Measurements from ENCODE around the gene CHGA. TPM values are rescaled to one million over a fixed set of nuclear protein-coding genes. Genes with fewer than 3 reads are reported as not detected.
A peak's percentile ranks its signal among the peaks of the same experiment; 100 is the strongest.

Gene CHGA
- total RNA-seq, 1 donor from 2014 or later: not detected

DNA sequence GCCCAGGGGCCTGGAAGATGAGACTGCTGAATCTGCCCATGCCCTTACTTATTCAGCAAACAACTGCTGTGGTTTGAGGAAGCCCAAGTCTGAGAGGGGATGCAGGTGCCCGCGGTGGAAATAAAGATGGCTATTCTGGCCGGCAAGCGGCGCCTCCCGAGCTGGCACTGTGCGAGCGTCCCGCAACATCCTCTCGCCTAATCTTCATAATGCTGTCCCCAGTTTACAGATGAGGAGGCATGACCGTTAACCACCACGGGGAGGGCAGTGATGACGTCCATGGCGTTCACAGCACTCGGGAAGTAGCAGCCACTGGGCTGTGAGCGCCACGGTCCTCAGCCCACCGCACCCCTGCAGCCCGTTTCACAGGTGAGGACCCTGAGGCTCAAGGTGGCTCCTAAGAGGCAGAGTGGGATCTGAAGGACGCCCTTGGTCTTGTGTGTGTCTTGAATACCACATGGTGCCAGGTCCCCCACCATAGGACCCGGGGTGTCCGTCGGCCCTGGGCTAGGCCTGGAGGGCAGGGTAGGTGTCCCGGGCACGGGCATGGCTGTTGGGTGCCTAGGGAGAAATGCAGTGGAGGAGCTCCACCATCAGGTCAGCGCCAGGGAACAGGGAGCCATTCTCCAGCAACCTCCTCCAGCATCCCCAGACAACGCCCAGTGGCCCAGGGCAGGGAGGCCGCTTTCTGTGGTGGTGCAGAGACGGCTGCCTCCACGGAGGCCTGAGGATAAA, 20.2 kb downstream of the CHGA start:
- DNase-seq (ENCODE audit: low read depth): no peak

DNA sequence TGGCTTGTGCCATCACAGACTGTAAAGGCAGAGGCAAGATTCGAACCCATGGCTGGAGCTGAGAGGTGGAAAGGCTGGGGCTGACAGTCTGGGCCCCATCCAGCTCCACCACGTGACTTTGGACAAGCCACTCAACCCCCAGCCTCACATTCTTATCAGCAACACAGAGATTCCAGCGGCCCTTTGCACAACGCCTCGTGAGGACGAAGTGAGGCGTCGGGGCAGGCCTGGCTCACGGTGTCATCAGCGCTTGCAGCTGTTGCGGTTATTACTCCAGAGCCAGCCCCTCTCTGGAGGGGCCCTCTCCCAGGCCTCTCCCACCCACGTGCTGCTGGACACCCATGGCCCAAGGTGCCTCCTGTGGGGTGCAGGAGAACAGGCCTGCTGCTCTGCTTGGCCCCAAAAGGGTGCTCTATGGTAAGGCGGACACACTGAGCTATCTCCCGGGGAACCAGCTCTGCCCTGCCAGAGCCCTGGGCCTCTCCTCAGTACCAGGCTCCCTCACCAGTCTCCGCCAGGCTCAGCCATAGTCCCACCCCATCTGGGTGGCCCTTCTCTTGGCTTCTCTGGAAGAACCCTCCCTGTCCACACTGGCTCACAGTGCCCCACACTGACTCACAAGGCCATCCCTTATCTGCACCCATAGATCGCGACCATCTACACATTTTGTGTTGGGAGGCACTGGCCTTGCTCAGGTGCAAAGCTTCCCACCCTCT, 21.1 kb downstream of the CHGA start:
- no peak for DNase-seq (ENCODE audit: low read depth)

DNA sequence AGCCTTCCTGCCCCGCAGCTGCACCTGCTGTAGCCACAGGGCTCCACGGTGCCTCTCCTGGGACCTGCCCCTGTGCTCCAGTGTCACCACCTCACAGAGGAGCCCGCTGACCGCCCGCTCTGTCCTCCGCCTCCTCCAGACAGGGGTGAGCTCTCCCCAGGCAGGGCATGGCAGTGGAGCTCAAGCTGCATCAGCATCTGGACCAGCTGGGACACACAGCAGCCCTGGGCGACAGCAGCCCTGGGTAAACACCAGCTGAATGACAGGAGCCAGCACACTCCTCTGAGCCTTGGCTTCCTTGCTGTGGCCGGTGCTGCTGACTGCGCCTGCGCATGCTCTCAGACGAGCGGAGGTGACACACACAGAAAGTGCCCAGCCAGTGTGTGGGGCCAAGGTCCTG, 22.0 kb downstream of the CHGA start:
- no peak for DNase-seq (ENCODE audit: low read depth)

- no peak for DNase-seq (ENCODE audit: low read depth)
Observed at GRCh38 chr14:92945544-92945943, 22.6 kb downstream of the CHGA start.

GRCh38 chr14:92945959-92946846, 23.3 kb downstream of the CHGA start:
- peak; percentile 93 for DNase-seq (ENCODE audit: low read depth)

- no peak for DNase-seq (ENCODE audit: low read depth)
Observed at GRCh38 chr14:92946847-92947545, 24.0 kb downstream of the CHGA start.

DNA sequence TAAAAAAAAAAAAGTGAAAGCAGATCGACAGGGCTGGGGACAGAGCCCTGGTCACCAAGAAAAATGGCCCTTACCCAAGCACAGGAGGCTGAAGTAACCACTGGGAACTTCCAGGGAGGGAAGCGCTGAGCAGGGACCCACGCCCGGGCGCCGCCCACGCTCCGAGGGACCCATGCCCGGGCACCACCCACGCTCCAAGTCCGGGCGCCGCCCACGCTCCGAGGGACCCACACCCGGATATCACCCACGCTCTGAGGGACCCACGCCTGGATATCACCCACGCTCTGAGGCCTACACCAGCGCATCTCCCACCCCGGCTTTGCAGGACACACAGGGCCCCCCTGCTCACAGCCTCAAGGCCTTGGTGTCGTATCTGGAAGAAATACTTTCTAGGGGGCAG, 25.7 kb downstream of the CHGA start:
- no peak for DNase-seq (ENCODE audit: low read depth)

DNA sequence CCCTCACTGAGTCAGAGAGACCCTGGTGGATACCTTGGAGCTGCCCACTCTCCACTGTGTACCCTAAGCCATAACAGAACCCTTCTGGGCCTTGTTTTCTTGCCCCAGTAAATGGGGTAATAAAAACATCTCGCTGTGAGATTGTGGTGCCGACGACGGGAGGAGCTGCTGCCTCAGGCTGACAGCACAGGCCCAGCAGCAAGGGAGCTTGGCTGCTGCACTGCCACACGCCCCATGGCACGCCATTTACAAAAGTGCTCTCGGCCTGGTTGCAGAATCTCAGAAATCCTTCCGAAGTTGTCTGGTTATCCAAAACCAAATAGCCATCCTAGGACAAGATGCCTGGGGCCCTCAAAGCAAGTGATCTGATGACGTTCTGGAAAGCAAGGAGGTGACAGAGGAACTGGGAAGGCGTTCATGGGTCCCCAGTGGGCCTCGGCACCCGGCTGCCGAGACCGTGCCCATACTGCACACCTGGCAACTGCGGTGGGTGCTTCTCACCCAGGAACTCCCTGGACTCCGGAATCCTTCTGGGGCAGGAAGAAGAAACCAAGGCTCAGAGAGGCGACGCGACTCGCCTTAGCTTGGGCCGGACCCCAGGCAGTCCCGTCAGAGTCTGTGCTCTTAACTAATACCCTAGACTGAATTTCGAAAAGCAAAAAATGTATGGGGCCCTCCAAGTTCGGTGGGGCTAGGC, 26.7 kb downstream of the CHGA start:
- DNase-seq (ENCODE audit: low read depth): no peak

DNA sequence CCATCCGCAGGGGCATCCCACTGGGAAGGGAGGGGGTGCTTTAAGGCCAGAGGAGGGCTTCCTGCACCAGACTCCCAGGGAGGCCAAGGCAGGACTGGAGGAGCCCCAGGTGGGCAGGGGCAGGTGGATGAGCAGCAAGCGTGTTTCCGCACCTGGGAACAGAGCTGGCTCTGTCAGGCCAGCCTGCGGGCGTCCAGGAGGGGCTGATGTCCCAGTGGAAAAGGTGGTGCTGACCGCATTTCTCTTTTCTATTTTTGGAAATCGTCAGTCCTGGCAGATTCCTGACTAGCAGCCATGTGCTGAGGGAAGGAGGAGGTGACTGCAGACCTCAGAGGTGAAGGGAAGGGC, 27.2 kb downstream of the CHGA start:
- no peak for DNase-seq (ENCODE audit: low read depth)

GRCh38 chr14:92950773-92951172, 27.8 kb downstream of the CHGA start:
- no peak for DNase-seq (ENCODE audit: low read depth)

GRCh38 chr14:92951261-92951660, 28.3 kb downstream of the CHGA start:
- DNase-seq (ENCODE audit: low read depth): no peak

DNA sequence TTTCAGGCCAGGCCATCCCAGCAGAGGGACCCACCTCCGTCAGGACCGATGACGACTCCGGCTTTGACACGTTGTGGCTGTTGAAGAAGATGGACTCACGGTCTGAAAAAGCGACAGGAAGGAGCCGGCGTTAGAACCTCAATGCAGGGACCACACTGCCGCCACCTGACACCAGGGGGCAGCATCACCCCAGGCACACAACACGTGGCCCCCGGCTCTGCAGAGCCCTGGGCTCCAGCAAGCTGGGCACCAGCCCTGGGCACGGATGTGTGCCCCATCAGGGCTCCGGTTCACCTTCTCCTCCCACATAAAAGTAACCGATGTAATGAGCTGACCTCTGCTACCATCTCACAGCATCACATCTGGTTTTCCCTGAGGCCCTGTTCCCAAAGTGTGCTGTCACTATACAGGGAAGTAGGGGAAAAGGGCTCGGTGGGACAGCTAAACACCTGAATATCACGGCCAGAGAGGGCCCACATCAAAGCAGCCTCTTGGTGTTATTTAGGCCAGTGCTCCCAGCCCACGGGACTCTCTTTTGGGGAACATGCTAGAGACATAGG, 29.0 kb downstream of the CHGA start:
- DNase-seq (ENCODE audit: low read depth): peak; percentile 70

GRCh38 chr14:92952481-92953298, 29.7 kb downstream of the CHGA start:
- DNase-seq (ENCODE audit: low read depth): no peak

DNA sequence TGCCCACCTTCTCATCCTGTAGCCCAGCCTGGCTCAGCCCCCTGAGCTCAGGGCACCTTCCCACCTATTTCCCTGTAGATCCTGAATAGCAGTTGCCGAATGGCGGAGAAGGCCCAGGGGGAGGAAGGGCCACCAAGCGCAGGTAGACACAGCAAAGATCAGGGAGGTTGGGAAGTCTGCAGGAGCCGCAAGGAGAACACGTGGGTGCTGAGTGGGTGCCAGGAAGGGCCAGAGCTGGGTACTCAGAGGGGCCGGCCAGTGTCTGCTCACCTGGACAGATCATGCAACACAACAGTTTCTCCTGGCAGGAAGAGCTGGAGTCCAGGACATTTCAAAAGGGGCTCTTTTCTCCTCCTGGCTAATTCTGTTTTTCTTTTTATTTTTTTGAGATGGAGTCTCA, 30.6 kb downstream of the CHGA start:
- no peak for DNase-seq (ENCODE audit: low read depth)

- DNase-seq (ENCODE audit: low read depth): no peak
Observed at GRCh38 chr14:92954933-92955332, 32.0 kb downstream of the CHGA start.

DNA sequence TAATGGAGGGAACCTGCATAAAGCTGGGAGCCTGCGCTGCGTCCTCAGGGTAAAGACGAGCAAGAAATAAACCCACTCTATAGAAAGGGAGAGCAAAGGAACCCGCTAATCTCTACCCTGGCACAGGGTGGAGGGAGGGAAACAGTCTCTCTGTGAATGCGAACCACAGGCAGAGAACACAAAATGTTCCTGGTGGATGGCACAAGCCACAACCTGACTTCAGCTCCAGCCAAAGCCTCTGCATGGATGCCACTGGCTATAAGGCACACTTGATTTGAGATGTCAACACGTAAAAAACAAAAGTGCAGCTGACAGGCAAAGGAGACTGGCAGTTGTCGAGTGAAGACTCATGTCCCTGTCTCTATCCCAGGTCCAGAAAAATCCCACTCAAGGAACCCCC, 32.4 kb downstream of the CHGA start:
- DNase-seq (ENCODE audit: low read depth): no peak

DNA sequence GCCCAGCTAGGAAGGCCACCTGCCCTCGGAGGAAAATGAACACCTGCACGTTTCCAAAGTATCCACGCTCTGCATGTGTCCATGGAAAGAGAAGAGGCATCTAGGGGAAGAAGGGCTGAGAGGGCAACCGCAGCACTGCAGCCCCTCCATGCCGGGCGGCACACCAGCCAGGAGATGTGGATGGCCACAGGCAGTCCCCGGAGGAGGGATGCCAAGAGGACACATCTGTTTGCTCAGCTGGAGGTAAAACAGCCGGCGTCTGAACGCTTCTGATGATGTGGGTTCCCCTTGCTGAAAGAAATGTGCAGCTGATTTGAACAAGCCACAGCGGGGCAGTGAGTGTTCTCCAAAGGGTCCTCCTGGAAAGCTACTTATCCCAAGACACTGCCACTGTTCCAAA, 34.0 kb downstream of the CHGA start:
- DNase-seq (ENCODE audit: low read depth): no peak

DNA sequence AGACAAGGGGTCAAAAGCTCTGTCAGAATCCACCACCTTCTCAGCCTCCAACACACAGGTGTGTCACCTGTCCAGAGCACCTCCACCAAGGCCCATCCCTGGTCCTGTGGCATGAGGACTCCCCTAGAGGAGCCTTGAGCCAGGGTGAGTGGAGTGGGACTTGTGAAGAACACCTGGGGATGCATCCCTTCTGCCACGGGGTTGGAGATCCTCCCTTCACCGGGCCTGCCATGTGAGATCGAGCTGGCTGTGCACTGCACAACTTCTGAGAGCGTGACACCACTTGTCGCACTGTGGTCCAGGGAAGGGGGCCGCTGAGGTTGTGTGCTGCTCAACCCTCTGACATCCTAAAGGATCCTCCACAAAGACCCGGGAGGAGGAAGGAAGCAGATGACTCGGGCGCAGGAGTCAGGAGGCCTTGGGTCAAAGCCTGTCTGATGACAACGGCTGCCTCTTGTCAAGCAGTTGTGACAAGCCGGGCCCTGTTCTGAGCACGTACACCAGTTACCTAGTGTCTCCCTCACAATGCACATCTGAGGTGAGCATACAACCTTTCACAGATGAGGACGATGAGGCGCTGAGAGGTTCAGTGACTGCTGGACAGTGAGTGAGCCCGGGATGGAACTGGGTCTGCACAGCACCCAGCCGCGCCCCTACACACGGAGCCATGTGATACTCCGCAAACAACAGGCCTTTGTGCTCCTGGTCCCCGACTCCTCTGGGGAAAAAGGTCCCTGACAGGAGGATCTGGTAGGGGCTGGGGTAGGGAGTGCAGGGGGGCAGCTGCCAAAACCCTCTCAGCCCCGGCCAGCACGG, 35.6 kb downstream of the CHGA start:
- DNase-seq (ENCODE audit: low read depth): no peak

DNA sequence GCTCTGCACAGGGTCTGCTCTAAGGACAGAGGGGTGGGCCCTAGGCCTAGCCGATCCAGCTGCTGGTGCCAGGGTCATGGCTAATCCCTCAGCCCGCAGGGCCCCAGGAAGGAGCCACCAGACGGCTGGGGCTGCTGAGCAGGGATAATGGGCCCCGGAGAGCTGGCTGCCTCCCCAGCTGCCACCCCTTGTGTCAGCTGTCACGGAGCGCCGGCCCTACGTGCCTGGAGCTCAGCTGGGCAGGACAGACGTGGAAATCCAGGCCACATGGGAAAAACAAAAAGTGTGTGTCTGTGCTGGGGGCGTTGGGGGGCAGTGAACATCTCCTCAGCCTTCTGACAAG, 36.2 kb downstream of the CHGA start:
- peak; percentile 86 for DNase-seq (ENCODE audit: low read depth)
